Calu3 (cell line): ENCODE results near the gene GNA15. TPM values are rescaled to one million over a fixed set of nuclear protein-coding genes. Genes with fewer than 3 reads are reported as not detected.

ENCODE experiments used
- BruUV-seq: library from RNA; stranded (reverse); fragments of 400-500 nt; replicated peaks from 2 replicates; lab custom pipeline; 2021; lab: Mats Ljungman, UMichigan
- CTCF ChIA-PET: fragments of 300-600 bp; sonication (Branson Sonifier 250); formaldehyde crosslinking; loops from one replicate; lab custom pipeline; 2022; ENCODE audit warnings: antibody characterized with exemption; lab: Charles Lee
- DNase-seq: peaks from one replicate; pipeline ENCODE4 v3.0.0; 2022
- H3K27ac Mint-ChIP-seq: one replicate; pipeline ENCODE4 v1.8.0; 2022; ENCODE audit warnings: mixed read lengths; ENCODE audit not compliant: unreplicated experiment
- H3K27me3 Mint-ChIP-seq: one replicate; pipeline ENCODE4 v1.8.0; 2022; ENCODE audit warnings: mixed read lengths; ENCODE audit not compliant: unreplicated experiment
- H3K36me3 Mint-ChIP-seq: one replicate; pipeline ENCODE4 v1.8.0; 2022; ENCODE audit warnings: mild to moderate bottlenecking, moderate library complexity, mixed read lengths; ENCODE audit not compliant: insufficient read depth, unreplicated experiment
- H3K4me1 Mint-ChIP-seq: one replicate; pipeline ENCODE4 v1.8.0; 2022; ENCODE audit warnings: mild to moderate bottlenecking, low read depth, mixed read lengths; ENCODE audit not compliant: unreplicated experiment
- H3K4me3 Mint-ChIP-seq: one replicate; pipeline ENCODE4 v1.8.0; 2022; ENCODE audit warnings: mild to moderate bottlenecking, low read depth, moderate library complexity, mixed read lengths; ENCODE audit not compliant: unreplicated experiment
- H3K9me3 Mint-ChIP-seq: one replicate; pipeline ENCODE4 v1.8.0; 2022; ENCODE audit warnings: low read depth, mixed read lengths; ENCODE audit not compliant: unreplicated experiment
- intact Hi-C: fragments of 100-400 bp; cut with micrococcal nuclease; formaldehyde crosslinking; loops from one replicate; pipeline ENCODE4 v1.10.0; 2022; ENCODE audit not compliant: unreplicated experiment
- total RNA-seq: library from RNA; stranded (reverse); gene quantifications from 2 replicates; pipeline ENCODE4 v1.2.3, GENCODE V29; 2022
- TF ChIP-seq, protein P1 (sequence below): fragments of 200-600 bp; IDR thresholded peaks from one replicate; pipeline ENCODE4 v1.8.0; 2022; ENCODE audit warnings: antibody characterized with exemption; ENCODE audit not compliant: unreplicated experiment

GNA15 gene
- total RNA-seq, 1 experiment from 2014 or later, result 6.5 TPM

DNA sequence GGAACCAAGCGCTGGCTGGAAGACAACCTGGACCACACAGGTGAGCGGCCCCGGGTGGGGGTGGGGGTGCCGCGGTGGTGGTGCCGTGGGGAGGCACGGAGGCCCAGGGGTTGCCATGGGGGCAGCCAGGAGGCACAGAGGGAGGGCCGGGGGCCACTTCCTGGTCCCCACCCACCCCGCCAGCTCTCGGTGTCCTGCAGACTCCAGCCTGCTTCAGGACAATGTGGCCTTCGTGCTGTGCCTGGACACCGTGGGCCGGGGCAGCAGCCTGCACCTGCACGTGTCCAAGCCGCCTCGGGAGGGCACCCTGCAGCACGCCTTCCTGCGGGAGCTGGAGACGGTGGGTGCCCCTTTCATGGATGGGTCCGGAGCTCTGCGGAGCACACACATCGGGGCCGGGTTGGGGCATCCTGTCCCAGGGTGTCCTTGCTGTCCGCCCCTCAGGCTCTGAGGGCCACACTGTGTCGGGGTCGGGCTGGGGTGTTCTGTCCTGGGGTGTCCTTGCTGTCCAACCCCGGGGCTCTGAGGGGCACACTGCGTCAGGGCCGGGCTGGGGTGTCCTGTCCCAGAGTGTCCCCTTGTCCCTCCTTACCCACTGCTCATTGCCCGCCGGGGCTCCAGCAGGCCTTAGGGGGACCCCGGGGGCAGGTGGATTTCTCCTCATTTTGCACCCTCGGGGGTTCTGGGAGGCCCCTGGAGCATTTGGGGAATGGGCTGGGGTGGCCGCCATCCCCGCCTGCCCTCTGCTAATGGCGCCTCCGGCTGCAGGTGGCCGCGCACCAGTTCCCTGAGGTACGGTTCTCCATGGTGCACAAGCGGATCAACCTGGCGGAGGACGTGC lies 68.2 kb downstream of the GNA15 start:
- no peak overlapping the region for H3K4me3 Mint-ChIP-seq
- BruUV-seq, result no TSS peak
- H3K36me3 Mint-ChIP-seq, result peaks cover 14% of the 10 kb centered on the region
- intact Hi-C loops, result no loop called here
- CTCF ChIA-PET, result no interaction called here
- no peaks in the 10 kb centered on the region for H3K27me3 Mint-ChIP-seq
- H3K4me1 Mint-ChIP-seq, result no peaks in the 10 kb centered on the region
- no peak for DNase-seq
- H3K9me3 Mint-ChIP-seq, result no peaks in the 10 kb centered on the region
- no peak overlapping the region for H3K27ac Mint-ChIP-seq
- TF ChIP-seq, protein P1, sequence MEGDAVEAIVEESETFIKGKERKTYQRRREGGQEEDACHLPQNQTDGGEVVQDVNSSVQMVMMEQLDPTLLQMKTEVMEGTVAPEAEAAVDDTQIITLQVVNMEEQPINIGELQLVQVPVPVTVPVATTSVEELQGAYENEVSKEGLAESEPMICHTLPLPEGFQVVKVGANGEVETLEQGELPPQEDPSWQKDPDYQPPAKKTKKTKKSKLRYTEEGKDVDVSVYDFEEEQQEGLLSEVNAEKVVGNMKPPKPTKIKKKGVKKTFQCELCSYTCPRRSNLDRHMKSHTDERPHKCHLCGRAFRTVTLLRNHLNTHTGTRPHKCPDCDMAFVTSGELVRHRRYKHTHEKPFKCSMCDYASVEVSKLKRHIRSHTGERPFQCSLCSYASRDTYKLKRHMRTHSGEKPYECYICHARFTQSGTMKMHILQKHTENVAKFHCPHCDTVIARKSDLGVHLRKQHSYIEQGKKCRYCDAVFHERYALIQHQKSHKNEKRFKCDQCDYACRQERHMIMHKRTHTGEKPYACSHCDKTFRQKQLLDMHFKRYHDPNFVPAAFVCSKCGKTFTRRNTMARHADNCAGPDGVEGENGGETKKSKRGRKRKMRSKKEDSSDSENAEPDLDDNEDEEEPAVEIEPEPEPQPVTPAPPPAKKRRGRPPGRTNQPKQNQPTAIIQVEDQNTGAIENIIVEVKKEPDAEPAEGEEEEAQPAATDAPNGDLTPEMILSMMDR, result no peak

DNA sequence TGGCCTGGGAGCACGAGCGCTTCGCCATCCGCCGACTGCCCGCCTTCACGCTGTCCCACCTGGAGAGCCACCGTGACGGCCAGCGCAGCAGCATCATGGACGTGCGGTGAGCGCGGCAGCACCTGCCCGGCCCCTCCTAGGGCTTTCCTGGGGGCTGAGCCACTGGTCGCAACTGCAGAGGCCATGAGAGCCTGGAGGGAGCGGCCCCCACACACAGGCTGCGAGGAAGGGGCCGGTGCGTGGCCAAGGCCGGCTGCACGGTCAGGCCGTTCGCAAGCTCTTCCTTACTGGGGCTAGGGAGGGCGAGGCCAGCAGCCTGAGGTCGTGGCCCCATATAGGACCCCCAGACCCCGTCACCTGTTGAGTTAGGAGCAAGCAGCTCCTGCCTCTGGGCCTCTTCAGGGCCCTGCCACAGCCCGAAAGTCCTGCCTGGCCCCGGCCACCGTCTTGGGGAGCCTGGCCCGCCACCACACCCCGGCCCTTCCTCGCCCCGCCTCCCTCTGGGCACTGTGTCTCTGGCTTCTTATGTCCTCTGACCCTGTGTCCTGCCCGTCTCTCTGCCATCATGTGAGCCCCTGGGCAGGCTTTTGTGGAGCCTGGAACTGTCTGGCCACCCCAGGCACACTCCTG lies 68.9 kb downstream of the GNA15 start:
- no TSS peak for BruUV-seq
- CTCF ChIA-PET, result interaction anchor here (1.2 kb wide), 1 partner anchor 62 kb away, joined by 4 read pairs; no protein-coding TSS in a partner anchor
- Mint-ChIP-seq H3K4me3 (no peak overlapping the region), H3K36me3 (peaks cover 14% of the 10 kb centered on the region), H3K27me3 (no peaks in the 10 kb centered on the region), H3K4me1 (no peaks in the 10 kb centered on the region), H3K9me3 (no peaks in the 10 kb centered on the region), H3K27ac (no peak overlapping the region)
- no peak for DNase-seq
- TF ChIP-seq, protein P1, result no peak
- intact Hi-C loops, result no loop called here

DNA sequence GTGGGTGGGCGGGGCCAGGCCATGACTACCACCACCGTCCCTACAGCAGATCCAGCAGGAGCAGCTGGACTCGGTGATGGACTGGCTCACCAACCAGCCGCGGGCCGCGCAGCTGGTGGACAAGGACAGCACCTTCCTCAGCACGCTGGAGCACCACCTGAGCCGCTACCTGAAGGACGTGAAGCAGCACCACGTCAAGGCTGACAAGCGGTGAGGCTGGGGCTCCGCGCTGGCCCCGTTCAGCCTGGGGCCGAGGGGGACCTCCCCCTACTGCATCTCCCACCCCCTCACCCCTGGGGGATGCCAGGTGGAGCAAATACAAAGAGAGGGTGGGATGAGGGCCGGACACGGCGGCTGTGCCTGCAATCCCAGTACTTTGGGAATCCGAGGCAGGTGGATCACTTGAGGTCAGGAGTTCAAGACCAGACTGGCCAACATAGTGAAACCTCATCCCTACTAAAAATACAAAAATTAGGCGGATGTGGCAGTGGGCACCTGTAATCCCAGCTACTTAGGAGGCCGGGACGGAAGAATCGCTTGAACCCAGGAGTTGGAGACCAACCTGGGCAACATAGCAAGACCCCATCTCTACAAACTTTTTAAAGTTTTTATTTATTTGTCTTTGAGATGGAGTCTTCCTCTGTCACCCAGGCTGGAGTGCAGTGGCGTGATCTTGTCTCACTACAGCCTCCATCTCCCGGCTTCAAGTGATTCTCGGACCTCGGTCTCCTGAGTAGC lies 70.6 kb downstream of the GNA15 start:
- intact Hi-C loops, result no loop called here
- TF ChIP-seq, protein P1, result no peak
- Mint-ChIP-seq H3K4me3 (no peak overlapping the region), H3K36me3 (peaks cover 24% of the 10 kb centered on the region), H3K9me3 (no peaks in the 10 kb centered on the region), H3K4me1 (no peaks in the 10 kb centered on the region), H3K27ac (no peak overlapping the region), H3K27me3 (no peaks in the 10 kb centered on the region)
- BruUV-seq, result no TSS peak
- no peak for DNase-seq
- CTCF ChIA-PET, result interaction anchor here (1.2 kb wide), 1 partner anchor 64 kb away, joined by 4 read pairs; no protein-coding TSS in a partner anchor

DNA sequence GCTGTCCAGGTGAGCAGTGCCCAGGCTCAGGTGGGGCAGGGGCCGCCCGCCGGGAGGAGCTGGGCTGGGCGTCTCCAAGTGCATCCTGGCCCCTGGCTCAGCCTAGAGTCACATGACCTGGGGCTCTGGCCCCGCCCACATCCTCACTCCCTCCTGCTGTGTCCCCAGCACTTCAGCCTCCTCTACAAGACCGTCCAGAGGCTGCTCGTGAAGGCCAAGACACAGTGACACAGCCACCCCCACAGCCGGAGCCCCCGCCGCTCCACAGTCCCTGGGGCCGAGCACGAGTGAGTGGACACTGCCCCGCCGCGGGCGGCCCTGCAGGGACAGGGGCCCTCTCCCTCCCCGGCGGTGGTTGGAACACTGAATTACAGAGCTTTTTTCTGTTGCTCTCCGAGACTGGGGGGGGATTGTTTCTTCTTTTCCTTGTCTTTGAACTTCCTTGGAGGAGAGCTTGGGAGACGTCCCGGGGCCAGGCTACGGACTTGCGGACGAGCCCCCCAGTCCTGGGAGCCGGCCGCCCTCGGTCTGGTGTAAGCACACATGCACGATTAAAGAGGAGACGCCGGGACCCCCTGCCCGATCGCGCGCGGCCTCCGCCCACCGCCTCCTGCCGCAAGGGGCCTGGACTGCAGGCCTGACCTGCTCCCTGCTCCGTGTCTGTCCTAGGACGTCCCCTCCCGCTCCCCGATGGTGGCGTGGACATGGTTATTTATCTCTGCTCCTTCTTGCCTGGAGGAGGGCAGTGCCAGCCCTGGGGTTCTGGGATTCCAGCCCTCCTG lies 71.8 kb downstream of the GNA15 start:
- Mint-ChIP-seq H3K9me3 (no peaks in the 10 kb centered on the region), H3K4me3 (no peak overlapping the region), H3K27me3 (no peaks in the 10 kb centered on the region), H3K36me3 (peaks cover 24% of the 10 kb centered on the region), H3K4me1 (no peaks in the 10 kb centered on the region), H3K27ac (no peak overlapping the region)
- no TSS peak for BruUV-seq
- intact Hi-C loops, result no loop called here
- no peak for DNase-seq
- CTCF ChIA-PET, result no interaction called here
- TF ChIP-seq, protein P1, result no peak
